GM23338 (cell line): ENCODE measurements around the gene SASS6.

ENCODE experiments used
- CREB1 ChIP-seq: fragments of 250-450 bp; sonication (Bioruptor Pico); IDR thresholded peaks from 2 replicates; pipeline ENCODE4 v1.5.0; 2020; ENCODE audit warnings: low read depth, mild to moderate bottlenecking, moderate library complexity
- CTCF ChIP-seq, 2 experiments: fragments of 200-600 bp in 1 of 2; sonication (generic) in 1 of 2; conservative IDR thresholded peaks; 2 replicates each; pipeline versions ENCODE4 v1.5.1 to v1.6.1; 2016 to 2017; ENCODE audit warnings: antibody characterized with exemption in 2 of 2, low read depth in 2 of 2, mild to moderate bottlenecking in 2 of 2, moderate library complexity in 1 of 2
- ETS1 ChIP-seq: IDR thresholded peaks from 2 replicates; pipeline ENCODE4 v1.6.1; 2016; ENCODE audit warnings: antibody characterized with exemption
- EZH2 ChIP-seq: fragments of 200-600 bp; sonication (generic); IDR thresholded peaks from one replicate; pipeline ENCODE4 v1.8.0; 2017; ENCODE audit warnings: antibody characterized with exemption, mild to moderate bottlenecking, low read depth; ENCODE audit not compliant: unreplicated experiment
- EZH2phosphoT487 ChIP-seq: fragments of 200-600 bp; sonication (generic); IDR thresholded peaks from one replicate; pipeline ENCODE4 v1.8.1; 2018; ENCODE audit warnings: antibody characterized with exemption; ENCODE audit not compliant: unreplicated experiment
- JUNB ChIP-seq: IDR thresholded peaks from one replicate; pipeline ENCODE4 v1.6.1; 2016; ENCODE audit warnings: antibody characterized with exemption; ENCODE audit not compliant: unreplicated experiment
- NANOG ChIP-seq: IDR thresholded peaks from 2 replicates; pipeline ENCODE4 v1.6.1; 2016; ENCODE audit warnings: antibody characterized with exemption, borderline replicate concordance
- POLR2AphosphoS5 ChIP-seq: IDR thresholded peaks from 2 replicates; pipeline ENCODE4 v1.6.1; 2016; ENCODE audit warnings: antibody characterized with exemption, low read depth
- REST ChIP-seq: IDR thresholded peaks from one replicate; pipeline ENCODE4 v1.6.1; 2018; ENCODE audit warnings: antibody characterized with exemption; ENCODE audit not compliant: unreplicated experiment
- STAT1 ChIP-seq: IDR thresholded peaks from one replicate; pipeline ENCODE4 v1.6.1; 2016; ENCODE audit warnings: antibody characterized with exemption; ENCODE audit not compliant: unreplicated experiment
- ZNF331 ChIP-seq: fragments of 250-450 bp; sonication (Bioruptor Pico); IDR thresholded peaks from 2 replicates; pipeline ENCODE4 v1.5.0; 2020; ENCODE audit warnings: low read depth, mild to moderate bottlenecking, moderate library complexity
- ZNF462 ChIP-seq: fragments of 250-450 bp; sonication (Bioruptor Pico); IDR thresholded peaks from 2 replicates; pipeline ENCODE4 v1.5.0; 2020; ENCODE audit warnings: mild to moderate bottlenecking, moderate library complexity

- no peak for TF ChIP-seq CTCF (conservative IDR thresholded peaks at IDR 0.05; ENCODE audit: low read depth in 2 of 2)
- no peak for TF ChIP-seq EZH2phosphoT487
- TF ChIP-seq EZH2, result no peak
- TF ChIP-seq CREB1, result no peak
- TF ChIP-seq POLR2AphosphoS5, result no peak
- no peak for TF ChIP-seq STAT1
- TF ChIP-seq REST, result no peak
- TF ChIP-seq ZNF462 (CRISPR knock-in tag), result no peak
- TF ChIP-seq NANOG, result no peak
- TF ChIP-seq JUNB, result no peak
- TF ChIP-seq ETS1, result no peak
- TF ChIP-seq ZNF331, result no peak
These were observed 19.5 kb upstream of the SASS6 start for GRCh38 chr1:100152271-100152670.
